Breast epithelium (tissue), 4 donors: ENCODE data around the gene RELCH. TPM values are rescaled to one million over a fixed set of nuclear protein-coding genes. Genes with fewer than 3 reads are reported as not detected.
A peak's percentile ranks its signal among the peaks of the same experiment; 100 is the strongest.

Experiments used
- DNase-seq, 2 donors: peaks; one replicate each; pipeline ENCODE4 v3.0.0-alpha.2; 2019; ENCODE audit warnings: low spot score in 2 of 2
- H3K27ac ChIP-seq, 2 donors: fragments of 200-600 bp; sonication (generic) in 1 of 2; one replicate each; pipeline ENCODE4 v1.5.1; 2016 to 2019; ENCODE audit warnings: mild to moderate bottlenecking in 1 of 2
- H3K27me3 ChIP-seq, 2 donors: fragments of 200-600 bp; sonication (generic) in 1 of 2; one replicate each; pipeline versions ENCODE4 v1.5.1 to v1.6.0; 2017 to 2019; ENCODE audit warnings: control low read depth in 1 of 2, mild to moderate bottlenecking in 1 of 2
- H3K36me3 ChIP-seq: fragments of 200-600 bp; one replicate; pipeline ENCODE4 v1.5.1; 2019
- H3K4me1 ChIP-seq, 2 donors: fragments of 200-600 bp; sonication (generic); one replicate each; pipeline ENCODE4 v1.5.1; 2016 to 2019; ENCODE audit warnings: control low read depth in 1 of 2
- H3K4me3 ChIP-seq, 3 donors: fragments of 200-600 bp; sonication (generic); 1 replicate in 2 of 3; 2 replicates in 1 of 3; pipeline ENCODE4 v1.5.1; 2016 to 2019; ENCODE audit warnings: mild to moderate bottlenecking in 3 of 3, moderate library complexity in 2 of 3
- H3K9me3 ChIP-seq, 2 donors: fragments of 200-600 bp; sonication (generic) in 1 of 2; one replicate each; pipeline ENCODE4 v1.5.1; 2016 to 2019; ENCODE audit warnings: control low read depth in 1 of 2
- CTCF ChIP-seq, 3 donors: fragments of 450-650 bp; IDR thresholded peaks; one replicate each; pipeline ENCODE4 v1.5.1; 2016 to 2017; ENCODE audit warnings: antibody characterized with exemption in 3 of 3, mild to moderate bottlenecking in 3 of 3, moderate library complexity in 3 of 3
- POLR2A ChIP-seq: fragments of 450-650 bp; IDR thresholded peaks from one replicate; pipeline ENCODE4 v1.6.1; 2016; ENCODE audit warnings: antibody characterized with exemption, mild to moderate bottlenecking, moderate library complexity
- POLR2AphosphoS5 ChIP-seq, 3 donors: sonication (generic); formaldehyde crosslinking; IDR thresholded peaks; one replicate each; pipeline ENCODE4 v1.6.1; 2017; ENCODE audit warnings: antibody characterized with exemption in 3 of 3
- intact Hi-C: fragments of 100-400 bp; cut with DNase I; formaldehyde crosslinking; loops from one replicate; pipeline ENCODE4 v1.15.1; 2023; ENCODE audit warnings: low total_unique reads
- total RNA-seq, 3 donors: library from RNA; depleted of rRNA; stranded (reverse); fragments of >200 nt; gene quantifications; one replicate each; pipeline ENCODE4 v1.1.0, GENCODE V29; 2016

RELCH gene
- 10 to 100 TPM; 33.0 to 69.4 (median 45.9) TPM for total RNA-seq

GRCh38 chr18:62186774-62187542 is at the start of gene RELCH, which contains the start of gene PIGN:
RELCH (plus strand) TSS chr18:62187255; CDS start chr18:62187506, 251 bp downstream.
PIGN (minus strand) TSS chr18:62187056; CDS start chr18:62161353, 25,703 bp downstream.
- Histone ChIP-seq H3K4me3 (peak within 1 kb of the TSS; percentile 84 to 97 (median 96)), H3K27me3 (no peaks in the 10 kb centered on the region), H3K9me3 (no peaks in the 10 kb centered on the region), H3K27ac (peak within 1 kb of the TSS; percentile 86 to 87), H3K36me3 (no peaks in the 10 kb centered on the region), H3K4me1 (peaks cover 0 to 6% of the 10 kb centered on the region in 2 donors)
- DNase-seq, result peak; percentile 94 to 97
- intact Hi-C loops, result loop anchor here (10.0 kb wide), 1 partner anchor 398 kb away; no protein-coding TSS in a partner anchor
- TF ChIP-seq CTCF (IDR thresholded peaks at IDR 0.05), result no peak
- peak; percentile 54 for TF ChIP-seq POLR2A
- TF ChIP-seq POLR2AphosphoS5 (IDR thresholded peaks at IDR 0.05), result peak; percentile 68 to 84 (median 68)

GRCh38 chr18:62138461-62139235 is 48.4 kb upstream of the RELCH start:
- TF ChIP-seq CTCF (IDR thresholded peaks at IDR 0.05), result no peak
- no peak for TF ChIP-seq POLR2AphosphoS5 (IDR thresholded peaks at IDR 0.05)
- no peak for TF ChIP-seq POLR2A
- Histone ChIP-seq H3K4me1 (no peaks in the 10 kb centered on the region), H3K36me3 (peaks cover 4% of the 10 kb centered on the region), H3K27me3 (no peaks in the 10 kb centered on the region), H3K4me3 (no peak overlapping the region), H3K9me3 (no peaks in the 10 kb centered on the region), H3K27ac (no peak overlapping the region)
- DNase-seq, result no peak
- intact Hi-C loops, result no loop called here

GRCh38 chr18:62140259-62140658 is 46.8 kb upstream of the RELCH start:
- TF ChIP-seq CTCF (IDR thresholded peaks at IDR 0.05), result no peak
- no peak for TF ChIP-seq POLR2AphosphoS5 (IDR thresholded peaks at IDR 0.05)
- no peak for TF ChIP-seq POLR2A
- no peaks in the 10 kb centered on the region for H3K9me3 ChIP-seq
- no peaks in the 10 kb centered on the region for H3K27me3 ChIP-seq
- H3K36me3 ChIP-seq, result peaks cover 4% of the 10 kb centered on the region
- intact Hi-C loops, result no loop called here
- H3K27ac ChIP-seq, result no peak overlapping the region
- DNase-seq, result no peak
- H3K4me3 ChIP-seq, result no peak overlapping the region
- no peaks in the 10 kb centered on the region for H3K4me1 ChIP-seq

- Histone ChIP-seq H3K27me3 (no peaks in the 10 kb centered on the region), H3K4me1 (no peaks in the 10 kb centered on the region), H3K27ac (no peak overlapping the region), H3K36me3 (no peaks in the 10 kb centered on the region), H3K9me3 (no peaks in the 10 kb centered on the region), H3K4me3 (no peak overlapping the region)
- no peak for TF ChIP-seq POLR2AphosphoS5 (IDR thresholded peaks at IDR 0.05)
- no peak for TF ChIP-seq POLR2A
- no peak for TF ChIP-seq CTCF (IDR thresholded peaks at IDR 0.05)
- intact Hi-C loops, result no loop called here
- DNase-seq, result no peak
These were observed 42.7 kb upstream of the RELCH start for GRCh38 chr18:62144338-62144737.
